H1 (cell line): ENCODE results near the gene ARHGAP15. TPM values are rescaled to one million over a fixed set of nuclear protein-coding genes. Genes with fewer than 3 reads are reported as not detected.

ENCODE experiments used
- ASH2L ChIP-seq: fragments of 200-600, 300-600 bp; sonication (generic); IDR thresholded peaks from one replicate; pipeline ENCODE4 v1.7.1; 2017; ENCODE audit warnings: low read length
- EGR1 ChIP-seq: IDR thresholded peaks from 2 replicates; pipeline ENCODE4 v1.6.1; 2011; ENCODE audit warnings: low read depth, low read length, borderline replicate concordance
- HDAC2 ChIP-seq, 2 experiments: fragments of 300-600 bp in 1 of 2; sonication (generic) in 1 of 2; IDR thresholded peaks; 2 replicates each; pipeline ENCODE4 v1.6.1; 2011 to 2012; ENCODE audit warnings: low read depth in 2 of 2, low read length in 2 of 2, mild to moderate bottlenecking in 2 of 2, moderate library complexity in 2 of 2, borderline replicate concordance in 1 of 2, inconsistent platforms in 1 of 2
- JUND ChIP-seq: IDR thresholded peaks from 2 replicates; pipeline ENCODE4 v1.6.1; 2011; ENCODE audit warnings: mild to moderate bottlenecking, improper control_type of control experiment, low read length
- POLR2AphosphoS5 ChIP-seq: IDR thresholded peaks from 2 replicates; pipeline ENCODE4 v1.6.1; 2011; ENCODE audit warnings: low read depth, low read length
- POU5F1 ChIP-seq: IDR thresholded peaks from 2 replicates; pipeline ENCODE4 v1.6.1; 2011; ENCODE audit warnings: low read depth, mild to moderate bottlenecking, low read length, moderate library complexity
- SP1 ChIP-seq: IDR thresholded peaks from 2 replicates; pipeline ENCODE4 v1.6.1; 2011; ENCODE audit warnings: low read depth, low read length
- SRF ChIP-seq: IDR thresholded peaks from 2 replicates; pipeline ENCODE4 v1.6.1; 2011; ENCODE audit warnings: mild to moderate bottlenecking, low read depth, low read length, moderate library complexity
- polyA plus RNA-seq, 7 experiments: library from polyadenylated mRNA; depleted of rRNA in 3 of 7; stranded (reverse) in 5 of 7; unstranded in 2 of 7; fragments of >200 nt in 5 of 7; fragments of 200-250 nt in 2 of 7; gene quantifications; 1 replicate in 5 of 7; 2 replicates in 1 of 7; 4 replicates in 1 of 7; pipeline versions ENCODE4 v1.2.1 to v1.2.3, GENCODE V29; 2011 to 2013; ENCODE audit warnings: missing spikeins in 2 of 7, mixed read lengths in 2 of 7
- total RNA-seq: library from RNA; stranded (reverse); fragmentation: NEBNext Ultra II Directional; extraction: Animal tissue kit (Norgen Biotek cat#: 25700); gene quantifications from 2 replicates; pipeline ENCODE4 v1.2.1, GENCODE V29; 2021
- TF ChIP-seq, protein P1 (sequence below): fragments of 300-600 bp; sonication (generic); IDR thresholded peaks from 2 replicates; pipeline ENCODE4 v1.7.1; 2012; ENCODE audit warnings: low read length, moderate library complexity, mild to moderate bottlenecking, inconsistent platforms; ENCODE audit not compliant: insufficient replicate concordance
- TF ChIP-seq, protein P2 (sequence below): IDR thresholded peaks from 2 replicates; pipeline ENCODE4 v1.6.1; 2012; ENCODE audit warnings: inconsistent platforms

Gene ARHGAP15
- total and polyA plus RNA-seq, 2 of the 8 experiments (the other 6 are each of a cell fraction or from before 2014, with no cell fraction given): not detected

DNA sequence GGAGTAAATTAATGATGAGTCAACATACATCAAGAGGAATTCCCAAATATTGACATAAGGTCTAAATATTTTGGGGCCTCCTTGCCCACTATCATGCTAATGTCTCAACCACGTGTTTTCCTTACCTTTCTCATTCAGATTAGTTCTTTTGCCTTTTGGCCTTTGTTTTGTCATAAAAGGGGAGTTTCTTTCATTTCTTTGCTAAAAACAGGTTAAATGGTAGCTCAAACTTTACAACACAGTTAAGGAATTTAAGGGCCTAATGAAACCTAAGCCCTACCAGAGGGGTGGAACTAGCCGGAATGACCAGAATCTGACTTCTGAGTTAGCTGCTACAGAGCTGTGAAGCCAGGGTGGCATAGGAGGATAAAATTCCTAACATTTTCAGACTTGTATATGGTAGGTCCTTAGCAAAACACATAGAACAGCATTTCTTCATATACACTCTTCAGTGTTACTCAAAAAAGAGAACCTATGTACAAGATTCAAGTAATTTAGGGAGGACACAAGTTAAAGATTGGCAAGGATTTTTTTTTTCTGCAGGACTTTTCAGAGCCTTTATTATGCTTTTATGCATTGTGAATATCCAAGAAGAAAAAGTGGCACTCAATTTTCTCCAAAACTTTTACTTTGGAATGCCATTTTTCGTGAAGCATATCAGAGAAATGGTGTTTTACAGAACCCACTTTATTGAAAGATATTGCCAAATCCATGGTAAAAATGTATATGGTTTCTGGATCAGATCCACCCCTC is 633.1 kb downstream of the ARHGAP15 start (continued):
- TF ChIP-seq, protein P1, sequence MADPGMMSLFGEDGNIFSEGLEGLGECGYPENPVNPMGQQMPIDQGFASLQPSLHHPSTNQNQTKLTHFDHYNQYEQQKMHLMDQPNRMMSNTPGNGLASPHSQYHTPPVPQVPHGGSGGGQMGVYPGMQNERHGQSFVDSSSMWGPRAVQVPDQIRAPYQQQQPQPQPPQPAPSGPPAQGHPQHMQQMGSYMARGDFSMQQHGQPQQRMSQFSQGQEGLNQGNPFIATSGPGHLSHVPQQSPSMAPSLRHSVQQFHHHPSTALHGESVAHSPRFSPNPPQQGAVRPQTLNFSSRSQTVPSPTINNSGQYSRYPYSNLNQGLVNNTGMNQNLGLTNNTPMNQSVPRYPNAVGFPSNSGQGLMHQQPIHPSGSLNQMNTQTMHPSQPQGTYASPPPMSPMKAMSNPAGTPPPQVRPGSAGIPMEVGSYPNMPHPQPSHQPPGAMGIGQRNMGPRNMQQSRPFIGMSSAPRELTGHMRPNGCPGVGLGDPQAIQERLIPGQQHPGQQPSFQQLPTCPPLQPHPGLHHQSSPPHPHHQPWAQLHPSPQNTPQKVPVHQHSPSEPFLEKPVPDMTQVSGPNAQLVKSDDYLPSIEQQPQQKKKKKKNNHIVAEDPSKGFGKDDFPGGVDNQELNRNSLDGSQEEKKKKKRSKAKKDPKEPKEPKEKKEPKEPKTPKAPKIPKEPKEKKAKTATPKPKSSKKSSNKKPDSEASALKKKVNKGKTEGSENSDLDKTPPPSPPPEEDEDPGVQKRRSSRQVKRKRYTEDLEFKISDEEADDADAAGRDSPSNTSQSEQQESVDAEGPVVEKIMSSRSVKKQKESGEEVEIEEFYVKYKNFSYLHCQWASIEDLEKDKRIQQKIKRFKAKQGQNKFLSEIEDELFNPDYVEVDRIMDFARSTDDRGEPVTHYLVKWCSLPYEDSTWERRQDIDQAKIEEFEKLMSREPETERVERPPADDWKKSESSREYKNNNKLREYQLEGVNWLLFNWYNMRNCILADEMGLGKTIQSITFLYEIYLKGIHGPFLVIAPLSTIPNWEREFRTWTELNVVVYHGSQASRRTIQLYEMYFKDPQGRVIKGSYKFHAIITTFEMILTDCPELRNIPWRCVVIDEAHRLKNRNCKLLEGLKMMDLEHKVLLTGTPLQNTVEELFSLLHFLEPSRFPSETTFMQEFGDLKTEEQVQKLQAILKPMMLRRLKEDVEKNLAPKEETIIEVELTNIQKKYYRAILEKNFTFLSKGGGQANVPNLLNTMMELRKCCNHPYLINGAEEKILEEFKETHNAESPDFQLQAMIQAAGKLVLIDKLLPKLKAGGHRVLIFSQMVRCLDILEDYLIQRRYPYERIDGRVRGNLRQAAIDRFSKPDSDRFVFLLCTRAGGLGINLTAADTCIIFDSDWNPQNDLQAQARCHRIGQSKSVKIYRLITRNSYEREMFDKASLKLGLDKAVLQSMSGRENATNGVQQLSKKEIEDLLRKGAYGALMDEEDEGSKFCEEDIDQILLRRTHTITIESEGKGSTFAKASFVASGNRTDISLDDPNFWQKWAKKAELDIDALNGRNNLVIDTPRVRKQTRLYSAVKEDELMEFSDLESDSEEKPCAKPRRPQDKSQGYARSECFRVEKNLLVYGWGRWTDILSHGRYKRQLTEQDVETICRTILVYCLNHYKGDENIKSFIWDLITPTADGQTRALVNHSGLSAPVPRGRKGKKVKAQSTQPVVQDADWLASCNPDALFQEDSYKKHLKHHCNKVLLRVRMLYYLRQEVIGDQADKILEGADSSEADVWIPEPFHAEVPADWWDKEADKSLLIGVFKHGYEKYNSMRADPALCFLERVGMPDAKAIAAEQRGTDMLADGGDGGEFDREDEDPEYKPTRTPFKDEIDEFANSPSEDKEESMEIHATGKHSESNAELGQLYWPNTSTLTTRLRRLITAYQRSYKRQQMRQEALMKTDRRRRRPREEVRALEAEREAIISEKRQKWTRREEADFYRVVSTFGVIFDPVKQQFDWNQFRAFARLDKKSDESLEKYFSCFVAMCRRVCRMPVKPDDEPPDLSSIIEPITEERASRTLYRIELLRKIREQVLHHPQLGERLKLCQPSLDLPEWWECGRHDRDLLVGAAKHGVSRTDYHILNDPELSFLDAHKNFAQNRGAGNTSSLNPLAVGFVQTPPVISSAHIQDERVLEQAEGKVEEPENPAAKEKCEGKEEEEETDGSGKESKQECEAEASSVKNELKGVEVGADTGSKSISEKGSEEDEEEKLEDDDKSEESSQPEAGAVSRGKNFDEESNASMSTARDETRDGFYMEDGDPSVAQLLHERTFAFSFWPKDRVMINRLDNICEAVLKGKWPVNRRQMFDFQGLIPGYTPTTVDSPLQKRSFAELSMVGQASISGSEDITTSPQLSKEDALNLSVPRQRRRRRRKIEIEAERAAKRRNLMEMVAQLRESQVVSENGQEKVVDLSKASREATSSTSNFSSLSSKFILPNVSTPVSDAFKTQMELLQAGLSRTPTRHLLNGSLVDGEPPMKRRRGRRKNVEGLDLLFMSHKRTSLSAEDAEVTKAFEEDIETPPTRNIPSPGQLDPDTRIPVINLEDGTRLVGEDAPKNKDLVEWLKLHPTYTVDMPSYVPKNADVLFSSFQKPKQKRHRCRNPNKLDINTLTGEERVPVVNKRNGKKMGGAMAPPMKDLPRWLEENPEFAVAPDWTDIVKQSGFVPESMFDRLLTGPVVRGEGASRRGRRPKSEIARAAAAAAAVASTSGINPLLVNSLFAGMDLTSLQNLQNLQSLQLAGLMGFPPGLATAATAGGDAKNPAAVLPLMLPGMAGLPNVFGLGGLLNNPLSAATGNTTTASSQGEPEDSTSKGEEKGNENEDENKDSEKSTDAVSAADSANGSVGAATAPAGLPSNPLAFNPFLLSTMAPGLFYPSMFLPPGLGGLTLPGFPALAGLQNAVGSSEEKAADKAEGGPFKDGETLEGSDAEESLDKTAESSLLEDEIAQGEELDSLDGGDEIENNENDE: peak; percentile 97
- peak; percentile 43; the same call in 1 of the 2 replicates for TF ChIP-seq POU5F1
- peak; percentile 60 for TF ChIP-seq ASH2L
- no peak for TF ChIP-seq POLR2AphosphoS5
- TF ChIP-seq JUND: no peak
- peak in 1 of 2 experiments; percentile 38; a peak in 1 of 4 replicates for TF ChIP-seq HDAC2 (IDR thresholded peaks at IDR 0.05; ENCODE audit: borderline replicate concordance in 1 of 2, low read depth in 2 of 2, low read length in 2 of 2)
- no peak for TF ChIP-seq EGR1
- no peak for TF ChIP-seq SRF
- TF ChIP-seq, protein P2, sequence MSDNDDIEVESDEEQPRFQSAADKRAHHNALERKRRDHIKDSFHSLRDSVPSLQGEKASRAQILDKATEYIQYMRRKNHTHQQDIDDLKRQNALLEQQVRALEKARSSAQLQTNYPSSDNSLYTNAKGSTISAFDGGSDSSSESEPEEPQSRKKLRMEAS: no peak
- TF ChIP-seq SP1: peak; percentile 45; the same call in 1 of the 2 replicates
